Heart left ventricle (tissue), 16 donors: ENCODE measurements around the gene TMEM52. TPM values are rescaled to one million over a fixed set of nuclear protein-coding genes. Genes with fewer than 3 reads are reported as not detected.

Experiments used
- ATAC-seq, 4 donors: fragments of 200-7000 bp; cut with Tn5 transposase; one replicate each; pipeline ENCODE4 v1.9.1; 2020 to 2022; ENCODE audit warnings: moderate library complexity in 4 of 4, mild to moderate bottlenecking in 3 of 4, moderate number of reproducible peaks in 1 of 4
- DNase-seq, 5 donors: peaks; one replicate each; pipeline ENCODE4 v3.0.0-alpha.2; 2020
- H3K27ac ChIP-seq, 12 donors: fragments of 200-600 bp; sonication (generic) in 4 of 12; one replicate each; pipeline versions ENCODE4 v1.5.0 to v1.8.0; 2016 to 2022; ENCODE audit warnings: mild to moderate bottlenecking in 2 of 12
- H3K27me3 ChIP-seq, 9 donors: fragments of 200-600 bp; sonication (generic) in 2 of 9; one replicate each; pipeline versions ENCODE4 v1.5.1 to v1.8.0; 2016 to 2022; ENCODE audit warnings: mild to moderate bottlenecking in 3 of 9
- H3K36me3 ChIP-seq, 9 donors: fragments of 200-600 bp; sonication (generic) in 2 of 9; one replicate each; pipeline versions ENCODE4 v1.5.0 to v1.8.0; 2018 to 2022; ENCODE audit warnings: mild to moderate bottlenecking in 2 of 9
- H3K4me1 ChIP-seq, 12 donors: fragments of 200-600 bp; sonication (generic) in 4 of 12; one replicate each; pipeline versions ENCODE4 v1.5.0 to v1.8.0; 2016 to 2022; ENCODE audit warnings: mild to moderate bottlenecking in 3 of 12
- H3K4me3 ChIP-seq, 12 donors: fragments of 200-600 bp; sonication (generic) in 4 of 12; one replicate each; pipeline versions ENCODE4 v1.5.0 to v1.8.0; 2017 to 2022; ENCODE audit warnings: mild to moderate bottlenecking in 9 of 12, moderate library complexity in 4 of 12
- H3K9me3 ChIP-seq, 12 donors: fragments of 200-600 bp; sonication (generic) in 4 of 12; one replicate each; pipeline versions ENCODE4 v1.5.0 to v1.8.0; 2016 to 2022; ENCODE audit warnings: mild to moderate bottlenecking in 1 of 12
- CTCF ChIP-seq, 12 donors: fragments of 200-600 bp; sonication (generic) in 4 of 12; IDR thresholded peaks; one replicate each; pipeline versions ENCODE4 v1.5.0 to v1.8.0; 2018 to 2022; ENCODE audit warnings: antibody characterized with exemption in 12 of 12, mild to moderate bottlenecking in 5 of 12
- POLR2A ChIP-seq, 2 donors: fragments of 450-650 bp; IDR thresholded peaks; one replicate each; pipeline ENCODE4 v1.6.1; 2017; ENCODE audit warnings: antibody characterized with exemption in 2 of 2, mild to moderate bottlenecking in 2 of 2, moderate library complexity in 2 of 2
- WGBS, 4 donors: extraction: QIAGEN DNeasy Blood & Tissue Kit in 2 of 4; methylation state at CpG; one replicate each; pipeline versions ENCODE4 v1.1.5 to v1.1.7; 2013 to 2018; 5-methylcytosine and 5-hydroxymethylcytosine counted together
- intact Hi-C, 10 donors: fragments of 100-400 bp; cut with DNase I; formaldehyde crosslinking; loops; one replicate each; pipeline versions ENCODE4 v1.11.1 to v1.14.2; 2022
- polyA plus RNA-seq, 2 donors: library from polyadenylated mRNA; stranded (reverse); fragments of 200-250 nt; gene quantifications; one replicate each; pipeline ENCODE4 v1.2.3, GENCODE V29; 2013
- total RNA-seq, 9 donors: library from RNA; depleted of rRNA in 2 of 9; stranded (reverse); fragments of >200 nt in 2 of 9; fragmentation: NEBNext Ultra II Directional in 3 of 9; extraction: Animal tissue kit (Norgen Biotek cat#: 25700) in 3 of 9; gene quantifications; one replicate each; pipeline versions ENCODE4 v1.1.0 to v1.2.4, GENCODE V29; 2016 to 2023
- donor health status: ischemic (EF 13 %, LVEDD 7.1; RV severe dilation, severe dysfunction).
- donor health status: healthy with polysubstance abuse.
- donor health status: DM: no; HTN: yes; CAD: no.
- donor health status: DM: no; HTN: no; CAD: no.
- donor health status: ischemic (EF 25% LVEDD 6.9; RV normal size, moderate dysfunction).
- donor health status: ischemic (EF 25% LVEDD 5.7; RV mildly dilated, moderate dysfunction).
- donor health status: healthy.
- donor health status: DM: yes; HTN: yes; CAD: no.
- donor health status: ischemic (EF 35%, LVEDD 5.7; RV mildly dilated, moderate dysfunction).
- donor health status: nonischemic (EF 11% LVEDD 7.7; RV severe dilation, severe dysfunction).
- donor health status: DM: yes; HTN: yes; CAD: no.
- donor health status: PGD.
- donor health status: ischemic (EF 29% LVEDD 5.4; RV normal size, mild dysfunction).
- donor health status: nonischemic (EF 23%, LVEDD 6.1; RV moderate dilation, normal function).

TMEM52 gene
- total and polyA plus RNA-seq, 11 donors, result 0.35 to 7.9 (median 1.1) TPM

GRCh38 chr1:1960480-1961196 is 41.6 kb upstream of the TMEM52 start:
- H3K9me3 ChIP-seq, result no peaks in the 10 kb centered on the region
- H3K27ac ChIP-seq, result no peak overlapping the region
- intact Hi-C loops, result loop anchor here in 7 of 10 donors (1.0 to 5.0 kb wide), 3 partner anchors 82 to 84 kb away; no protein-coding TSS in a partner anchor
- no peak overlapping the region for H3K4me3 ChIP-seq
- TF ChIP-seq POLR2A (IDR thresholded peaks at IDR 0.05), result no peak
- TF ChIP-seq CTCF (IDR thresholded peaks at IDR 0.05), result no peak
- no peak for DNase-seq
- 38 to 44% (median 40%) methylated on average over 17 of the region's 17 CpGs for WGBS, 4 donors
- no peak for ATAC-seq
- H3K36me3 ChIP-seq, result no peaks in the 10 kb centered on the region
- peaks cover 0 to 12% (median 7%) of the 10 kb centered on the region in 12 donors for H3K4me1 ChIP-seq
- H3K27me3 ChIP-seq, result peaks cover 0 to 56% (median 19%) of the 10 kb centered on the region in 9 donors

- Histone ChIP-seq H3K4me1 (peaks cover 0 to 12% (median 7%) of the 10 kb centered on the region in 12 donors), H3K36me3 (no peaks in the 10 kb centered on the region), H3K27me3 (peaks cover 0 to 51% (median 16%) of the 10 kb centered on the region in 9 donors), H3K9me3 (no peaks in the 10 kb centered on the region), H3K4me3 (peak overlapping the region in 5 of 12 donors; percentile 9 to 19 (median 10)), H3K27ac (no peak overlapping the region)
- peak; percentile 64 to 88 (median 80) for TF ChIP-seq CTCF (IDR thresholded peaks at IDR 0.05)
- TF ChIP-seq POLR2A (IDR thresholded peaks at IDR 0.05), result no peak
- WGBS, 4 donors, result 5 to 9% (median 6%) methylated on average over 16 to 23 of the region's 23 CpGs
- ATAC-seq, result peak; percentile 71 to 95 (median 90)
- DNase-seq, result peak; percentile 83 to 91 (median 86)
- intact Hi-C loops, result loop anchor here (1.0 to 5.0 kb wide), 4 partner anchors 82 to 87 kb away; no protein-coding TSS in a partner anchor
These were observed 40.9 kb upstream of the TMEM52 start for GRCh38 chr1:1959840-1960479.

- no peak for ATAC-seq
- no peaks in the 10 kb centered on the region for H3K36me3 ChIP-seq
- WGBS, 4 donors, result 64 to 79% (median 74%) methylated on average over 12 of the region's 12 CpGs
- no peak overlapping the region for H3K27ac ChIP-seq
- no peak for TF ChIP-seq CTCF (IDR thresholded peaks at IDR 0.05)
- TF ChIP-seq POLR2A (IDR thresholded peaks at IDR 0.05), result no peak
- H3K27me3 ChIP-seq, result peaks cover 0 to 46% (median 16%) of the 10 kb centered on the region in 9 donors
- intact Hi-C loops, result loop anchor here in 3 of 10 donors (2.0 to 5.0 kb wide), 2 partner anchors 85 to 88 kb away; no protein-coding TSS in a partner anchor
- H3K4me1 ChIP-seq, result peaks cover 0 to 12% (median 7%) of the 10 kb centered on the region in 12 donors
- no peak for DNase-seq
- no peaks in the 10 kb centered on the region for H3K9me3 ChIP-seq
- H3K4me3 ChIP-seq, result peak overlapping the region in 1 of 12 donors; percentile 19
These were observed 40.4 kb upstream of the TMEM52 start for GRCh38 chr1:1959459-1959839.

DNA sequence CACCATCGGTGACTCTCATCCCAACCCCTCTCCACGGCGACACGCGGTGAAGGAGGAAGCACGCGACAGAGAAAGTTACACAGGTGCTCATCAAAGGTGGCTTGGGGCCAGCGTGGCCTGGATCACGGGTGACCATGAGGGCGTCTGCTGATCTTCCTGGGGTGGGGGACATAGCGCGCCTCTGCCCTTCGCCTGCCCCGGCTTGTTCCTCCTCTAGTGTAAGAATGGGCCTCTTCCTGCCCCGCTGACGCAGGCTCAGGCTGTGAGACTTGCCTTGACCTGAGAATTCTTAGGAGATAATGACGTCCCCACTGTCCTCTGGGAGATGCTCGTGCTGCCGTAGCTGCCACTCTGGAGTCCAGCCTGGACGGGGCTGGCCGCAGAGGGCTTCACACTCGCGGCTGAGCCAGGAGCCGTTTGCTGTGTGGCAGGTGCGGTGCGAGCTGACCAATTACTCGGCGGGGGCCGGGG is 39.0 kb upstream of the TMEM52 start:
- no peaks in the 10 kb centered on the region for H3K9me3 ChIP-seq
- H3K4me1 ChIP-seq, result peaks cover 0 to 12% (median 7%) of the 10 kb centered on the region in 12 donors
- no peak for TF ChIP-seq CTCF (IDR thresholded peaks at IDR 0.05)
- TF ChIP-seq POLR2A (IDR thresholded peaks at IDR 0.05), result no peak
- no peaks in the 10 kb centered on the region for H3K36me3 ChIP-seq
- H3K27me3 ChIP-seq, result peaks cover 0 to 32% (median 16%) of the 10 kb centered on the region in 9 donors
- intact Hi-C loops, result loop anchor here in 3 of 10 donors (2.0 to 5.0 kb wide), 2 partner anchors 87 to 89 kb away; no protein-coding TSS in a partner anchor
- H3K27ac ChIP-seq, result no peak overlapping the region
- WGBS, 4 donors, result 76 to 86% (median 81%) methylated on average over 29 of the region's 29 CpGs
- no peak for ATAC-seq
- H3K4me3 ChIP-seq, result no peak overlapping the region
- no peak for DNase-seq
